NK-92 (cell line): Measurements from ENCODE around the gene ERGIC1.

Source experiments
- DNase-seq: peaks from one replicate; lab custom pipeline; 2025; ENCODE audit not compliant: unreplicated experiment; lab: John Stamatoyannopoulos, UW

Gene ERGIC1

GRCh38 chr5:172898843-172899369 is 64.9 kb downstream of the ERGIC1 start:
- no peak for DNase-seq

GRCh38 chr5:172899436-172899835 is 65.4 kb downstream of the ERGIC1 start:
- no peak for DNase-seq

- no peak for DNase-seq
Observed at GRCh38 chr5:172901012-172901780, 67.1 kb downstream of the ERGIC1 start.

GRCh38 chr5:172901788-172902496 is 67.9 kb downstream of the ERGIC1 start:
- no peak for DNase-seq

- DNase-seq: no peak
Observed at GRCh38 chr5:172902497-172903472, 68.7 kb downstream of the ERGIC1 start.

- DNase-seq: no peak
Observed at GRCh38 chr5:172903790-172904189, 69.7 kb downstream of the ERGIC1 start.

GRCh38 chr5:172904312-172904642 is 70.2 kb downstream of the ERGIC1 start:
- no peak for DNase-seq

- no peak for DNase-seq
Observed at GRCh38 chr5:172904643-172905345, 70.7 kb downstream of the ERGIC1 start.

- DNase-seq: no peak
Observed at GRCh38 chr5:172905346-172906140, 71.5 kb downstream of the ERGIC1 start.

- DNase-seq: no peak
Observed at GRCh38 chr5:172906436-172906835, 72.4 kb downstream of the ERGIC1 start.

- no peak for DNase-seq
Observed at GRCh38 chr5:172906888-172907287, 72.8 kb downstream of the ERGIC1 start.

GRCh38 chr5:172907657-172908056 is 73.6 kb downstream of the ERGIC1 start:
- no peak for DNase-seq

- DNase-seq: no peak
Observed at GRCh38 chr5:172908662-172909061, 74.6 kb downstream of the ERGIC1 start.

GRCh38 chr5:172909931-172910502 is 76.0 kb downstream of the ERGIC1 start:
- DNase-seq: no peak

GRCh38 chr5:172910828-172911627 is 77.0 kb downstream of the ERGIC1 start:
- DNase-seq: no peak

GRCh38 chr5:172911628-172911880 is 77.5 kb downstream of the ERGIC1 start:
- no peak for DNase-seq

- no peak for DNase-seq
Observed at GRCh38 chr5:172911976-172912375, 77.9 kb downstream of the ERGIC1 start.

- DNase-seq: no peak
Observed at GRCh38 chr5:172913117-172913850, 79.2 kb downstream of the ERGIC1 start.
